Neural progenitor cell (in vitro differentiated cells): ENCODE data around the gene SCLT1. TPM values are rescaled to one million over a fixed set of nuclear protein-coding genes. Genes with fewer than 3 reads are reported as not detected.

Source experiments
- DNase-seq: peaks from one replicate; pipeline ENCODE4 v3.0.0-alpha.2; 2016; ENCODE audit warnings: low spot score
- H2AFZ ChIP-seq: fragments of 200-600 bp; sonication (generic); replicated peaks from 2 replicates; pipeline ENCODE4 v1.6.1; 2016; ENCODE audit warnings: antibody characterized with exemption
- H3F3A ChIP-seq: fragments of 200-600 bp; sonication (generic); 2 replicates; pipeline ENCODE4 v1.6.1; 2016; ENCODE audit warnings: antibody characterized with exemption, low read depth
- H3K27ac ChIP-seq: fragments of 200-600 bp; sonication (generic); 2 replicates; pipeline ENCODE4 v1.5.1; 2016; ENCODE audit warnings: mild to moderate bottlenecking
- H3K27me3 ChIP-seq: fragments of 200-600 bp; sonication (generic); 2 replicates; pipeline ENCODE4 v1.6.1; 2016; ENCODE audit warnings: mild to moderate bottlenecking, moderate library complexity
- H3K36me3 ChIP-seq: fragments of 200-600 bp; sonication (generic); 2 replicates; pipeline ENCODE4 v1.5.1; 2016
- H3K4me1 ChIP-seq: fragments of 200-600 bp; sonication (generic); 2 replicates; pipeline ENCODE4 v1.6.1; 2016; ENCODE audit warnings: mixed run types
- H3K4me2 ChIP-seq: fragments of 200-600 bp; sonication (generic); 2 replicates; pipeline ENCODE4 v1.6.1; 2016
- H3K4me3 ChIP-seq: fragments of 200-600 bp; sonication (generic); 2 replicates; pipeline ENCODE4 v1.5.1; 2016
- H3K79me2 ChIP-seq: fragments of 200-600 bp; sonication (generic); 2 replicates; pipeline ENCODE4 v1.6.1; 2016; ENCODE audit warnings: low read depth
- H3K9ac ChIP-seq: fragments of 200-600 bp; sonication (generic); 2 replicates; pipeline ENCODE4 v1.6.1; 2016
- H3K9me3 ChIP-seq: fragments of 200-600 bp; sonication (generic); 2 replicates; pipeline ENCODE4 v1.5.1; 2016; ENCODE audit warnings: low read depth
- H4K20me1 ChIP-seq: fragments of 200-600 bp; sonication (generic); 2 replicates; pipeline ENCODE4 v1.6.1; 2016; ENCODE audit warnings: low read depth
- H3K27ac Mint-ChIP-seq: 3 replicates; pipeline ENCODE4 v1.8.0; 2021; ENCODE audit warnings: mixed read lengths
- H3K27me3 Mint-ChIP-seq: 2 replicates; pipeline ENCODE4 v1.8.0; 2022; ENCODE audit warnings: low read depth, mild to moderate bottlenecking, inconsistent platforms, moderate library complexity, mixed read lengths; ENCODE audit not compliant: insufficient read depth
- H3K36me3 Mint-ChIP-seq: 3 replicates; pipeline ENCODE4 v1.8.0; 2021; ENCODE audit warnings: mixed read lengths
- H3K4me1 Mint-ChIP-seq: 3 replicates; pipeline ENCODE4 v1.8.0; 2021; ENCODE audit warnings: mixed read lengths
- H3K4me3 Mint-ChIP-seq: 3 replicates; pipeline ENCODE4 v1.8.0; 2021; ENCODE audit warnings: mild to moderate bottlenecking, moderate library complexity, mixed read lengths
- H3K9me3 Mint-ChIP-seq: 3 replicates; pipeline ENCODE4 v1.8.0; 2020; ENCODE audit warnings: mixed read lengths
- CTCF ChIP-seq: fragments of 200-600 bp; sonication (generic); IDR thresholded peaks from 2 replicates; pipeline ENCODE4 v1.5.1; 2017; ENCODE audit warnings: antibody characterized with exemption, mild to moderate bottlenecking
- EZH2 ChIP-seq: fragments of 200-600 bp; sonication (generic); IDR thresholded peaks from 2 replicates; pipeline ENCODE4 v1.6.1; 2017; ENCODE audit warnings: antibody characterized with exemption, mild to moderate bottlenecking, moderate library complexity
- EZH2phosphoT487 ChIP-seq: fragments of 200-600 bp; sonication (generic); IDR thresholded peaks from 2 replicates; pipeline ENCODE4 v1.6.1; 2017; ENCODE audit warnings: antibody characterized with exemption
- total RNA-seq: library from RNA; depleted of rRNA; stranded (reverse); fragments of >200 nt; gene quantifications from 2 replicates; pipeline ENCODE4 v1.2.3, GENCODE V29; 2015; ENCODE audit warnings: low replicate concordance

Gene SCLT1
- total RNA-seq, 1 donor from 2014 or later = 30.0 TPM

GRCh38 chr4:128924951-128925350 lies 168.4 kb downstream of the SCLT1 start:
- TF ChIP-seq EZH2phosphoT487 = no peak
- no peak for TF ChIP-seq CTCF
- no peak for TF ChIP-seq EZH2
- no peaks in the 10 kb centered on the region for H3K79me2 ChIP-seq
- no peak for DNase-seq
- no peak overlapping the region for H3K27ac ChIP-seq
- Mint-ChIP-seq H3K4me3 (no peak overlapping the region), H3K27me3 (peaks cover 2% of the 10 kb centered on the region), H3K9me3 (peaks cover 7% of the 10 kb centered on the region), H3K4me1 (no peaks in the 10 kb centered on the region), H3K27ac (no peak overlapping the region), H3K36me3 (peaks cover 26% of the 10 kb centered on the region)
- no peaks in the 10 kb centered on the region for H3F3A ChIP-seq
- no peak overlapping the region for H3K4me3 ChIP-seq
- H3K27me3 ChIP-seq = no peaks in the 10 kb centered on the region
- H4K20me1 ChIP-seq = no peaks in the 10 kb centered on the region
- peaks cover 3% of the 10 kb centered on the region for H3K9me3 ChIP-seq
- no peak overlapping the region for H3K4me2 ChIP-seq
- no peak overlapping the region for H2AFZ ChIP-seq
- no peak overlapping the region for H3K9ac ChIP-seq
- H3K36me3 ChIP-seq = no peaks in the 10 kb centered on the region
- H3K4me1 ChIP-seq = no peaks in the 10 kb centered on the region

DNA sequence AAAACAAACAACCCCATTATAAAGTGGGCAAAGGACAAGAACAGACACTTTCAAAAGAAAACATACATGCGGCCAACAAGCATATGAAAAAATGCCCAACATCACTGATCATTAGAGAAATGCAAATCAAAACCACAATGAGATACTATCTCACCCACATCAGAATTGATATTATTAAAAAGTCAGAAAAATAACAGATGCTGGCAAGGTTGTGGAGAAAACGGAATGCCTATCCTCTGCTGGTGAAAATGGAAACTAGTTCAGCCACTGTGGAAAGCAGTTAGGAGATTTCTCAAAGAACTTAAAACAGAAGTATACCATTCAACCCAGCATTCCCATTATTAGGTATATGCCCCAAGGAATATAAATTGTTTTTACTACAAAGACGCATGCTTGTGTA lies 171.4 kb downstream of the SCLT1 start:
- Mint-ChIP-seq H3K36me3 (peaks cover 21% of the 10 kb centered on the region), H3K4me3 (no peak overlapping the region), H3K27me3 (peaks cover 2% of the 10 kb centered on the region), H3K27ac (no peak overlapping the region), H3K4me1 (no peaks in the 10 kb centered on the region), H3K9me3 (peaks cover 7% of the 10 kb centered on the region)
- Histone ChIP-seq H4K20me1 (no peaks in the 10 kb centered on the region), H3K36me3 (no peaks in the 10 kb centered on the region), H3F3A (no peaks in the 10 kb centered on the region), H3K4me2 (no peak overlapping the region), H3K4me3 (no peak overlapping the region), H3K79me2 (no peaks in the 10 kb centered on the region), H3K9me3 (peaks cover 3% of the 10 kb centered on the region), H3K9ac (no peak overlapping the region), H3K27me3 (no peaks in the 10 kb centered on the region), H3K27ac (no peak overlapping the region), H2AFZ (no peak overlapping the region), H3K4me1 (no peaks in the 10 kb centered on the region)
- no peak for DNase-seq
- TF ChIP-seq EZH2 = no peak
- TF ChIP-seq CTCF = no peak
- TF ChIP-seq EZH2phosphoT487 = no peak

GRCh38 chr4:128917781-128918180 lies 175.6 kb downstream of the SCLT1 start:
- DNase-seq = no peak
- Histone ChIP-seq H3K9me3 (no peaks in the 10 kb centered on the region), H4K20me1 (no peaks in the 10 kb centered on the region), H3K9ac (no peak overlapping the region), H3K4me1 (no peaks in the 10 kb centered on the region), H3K27me3 (no peaks in the 10 kb centered on the region), H3K4me3 (no peak overlapping the region), H2AFZ (no peak overlapping the region), H3K4me2 (no peak overlapping the region), H3F3A (no peaks in the 10 kb centered on the region), H3K27ac (no peak overlapping the region), H3K36me3 (no peaks in the 10 kb centered on the region), H3K79me2 (no peaks in the 10 kb centered on the region)
- peaks cover 2% of the 10 kb centered on the region for H3K27me3 Mint-ChIP-seq
- peaks cover 7% of the 10 kb centered on the region for H3K9me3 Mint-ChIP-seq
- no peaks in the 10 kb centered on the region for H3K4me1 Mint-ChIP-seq
- no peak overlapping the region for H3K27ac Mint-ChIP-seq
- TF ChIP-seq EZH2 = no peak
- peaks cover 10% of the 10 kb centered on the region for H3K36me3 Mint-ChIP-seq
- no peak overlapping the region for H3K4me3 Mint-ChIP-seq

- H3K9me3 ChIP-seq = no peaks in the 10 kb centered on the region
- no peak overlapping the region for H3K4me2 ChIP-seq
- H3K4me3 ChIP-seq = no peak overlapping the region
- no peaks in the 10 kb centered on the region for H3K36me3 ChIP-seq
- no peak overlapping the region for H2AFZ ChIP-seq
- no peak for DNase-seq
- peaks cover 7% of the 10 kb centered on the region for H3K9me3 Mint-ChIP-seq
- H3K27ac ChIP-seq = no peak overlapping the region
- no peak for TF ChIP-seq CTCF
- TF ChIP-seq EZH2phosphoT487 = no peak
- no peak for TF ChIP-seq EZH2
- no peaks in the 10 kb centered on the region for H4K20me1 ChIP-seq
- no peak overlapping the region for H3K27ac Mint-ChIP-seq
- no peaks in the 10 kb centered on the region for H3K4me1 ChIP-seq
- peaks cover 2% of the 10 kb centered on the region for H3K27me3 Mint-ChIP-seq
- no peaks in the 10 kb centered on the region for H3F3A ChIP-seq
- peaks cover 6% of the 10 kb centered on the region for H3K36me3 Mint-ChIP-seq
- no peaks in the 10 kb centered on the region for H3K4me1 Mint-ChIP-seq
- H3K79me2 ChIP-seq = no peaks in the 10 kb centered on the region
- H3K27me3 ChIP-seq = no peaks in the 10 kb centered on the region
- H3K4me3 Mint-ChIP-seq = no peak overlapping the region
- H3K9ac ChIP-seq = no peak overlapping the region
Measured at GRCh38 chr4:128916832-128917231, 176.5 kb downstream of the SCLT1 start.
